ENCODE measurements around the gene XCR1.
"Not testable (repeated sequence)": the region's sequence is repeated elsewhere in the genome, so short reads cannot be mapped to it uniquely, and the experiment has no call there.

Gene XCR1

GRCh38 chr3:46038916-46039315 is 11.6 kb upstream of the XCR1 start:
- no peak for DNase-seq (ENCODE audit: low read depth in 2 of 2)

- DNase-seq (ENCODE audit: low read depth in 2 of 2): not testable (repeated sequence)
Observed at GRCh38 chr3:46038071-46038470, 10.8 kb upstream of the XCR1 start.

DNA sequence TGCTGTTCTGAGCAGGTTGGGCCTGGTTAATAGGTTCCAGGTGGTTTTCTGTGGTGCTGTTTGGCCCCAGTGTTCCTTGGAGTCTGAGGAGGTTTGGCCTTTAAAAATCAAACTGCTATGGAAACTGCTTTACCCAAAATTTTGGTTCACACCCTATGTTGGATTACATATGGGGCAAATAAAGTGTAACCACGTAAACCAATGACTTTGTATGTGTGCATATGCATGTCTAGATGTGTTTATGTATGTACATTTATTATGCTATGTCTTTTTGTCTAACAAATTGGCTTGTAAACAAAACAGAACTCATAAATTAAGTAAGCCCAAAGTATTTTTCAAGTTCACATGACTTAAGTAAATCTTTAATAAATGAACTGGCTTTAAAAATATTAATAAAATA is 8.9 kb upstream of the XCR1 start:
- DNase-seq (ENCODE audit: low read depth in 2 of 2): no peak

DNA sequence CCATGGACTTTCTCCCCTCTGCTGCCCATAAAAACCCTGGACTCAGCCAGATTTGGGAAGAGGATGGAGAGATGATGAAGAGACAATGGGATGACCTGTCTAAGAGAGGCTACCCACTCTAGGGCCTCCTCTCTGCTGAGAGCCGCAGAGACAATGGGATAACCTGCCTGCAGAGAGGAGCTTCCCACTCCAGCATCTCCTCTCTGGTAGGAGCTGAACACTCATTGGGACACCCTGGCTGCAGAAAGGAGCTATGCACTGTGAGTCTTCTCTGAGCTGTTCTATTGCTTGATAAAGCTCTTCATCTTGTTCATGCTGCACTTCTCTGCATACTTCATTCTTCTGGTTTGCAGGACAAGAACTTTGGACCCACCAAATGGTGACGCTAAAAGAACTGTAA is 4.5 kb upstream of the XCR1 start:
- no peak for DNase-seq (ENCODE audit: low read depth in 2 of 2)

DNA sequence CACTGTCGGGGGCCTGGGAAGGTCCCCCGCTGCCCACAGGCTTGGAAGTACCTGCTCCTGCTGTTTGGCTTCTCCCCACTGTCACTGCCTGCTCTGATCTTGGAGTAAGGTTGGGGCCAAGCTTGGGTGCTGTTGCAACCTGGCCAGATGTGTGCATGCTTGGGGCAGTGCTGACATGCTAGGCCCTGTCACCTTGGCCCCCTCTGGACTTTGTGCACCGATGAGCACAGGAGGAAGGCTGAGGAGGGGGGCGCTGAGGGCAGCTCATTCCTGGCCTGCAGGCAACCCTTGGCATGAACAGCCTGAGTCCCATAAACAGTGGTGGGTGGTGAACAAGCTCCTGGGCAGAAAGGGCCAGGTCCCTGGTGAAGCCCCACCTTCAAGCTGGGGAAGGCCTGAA is 4.0 kb upstream of the XCR1 start:
- no peak for DNase-seq (ENCODE audit: low read depth in 2 of 2)

DNA sequence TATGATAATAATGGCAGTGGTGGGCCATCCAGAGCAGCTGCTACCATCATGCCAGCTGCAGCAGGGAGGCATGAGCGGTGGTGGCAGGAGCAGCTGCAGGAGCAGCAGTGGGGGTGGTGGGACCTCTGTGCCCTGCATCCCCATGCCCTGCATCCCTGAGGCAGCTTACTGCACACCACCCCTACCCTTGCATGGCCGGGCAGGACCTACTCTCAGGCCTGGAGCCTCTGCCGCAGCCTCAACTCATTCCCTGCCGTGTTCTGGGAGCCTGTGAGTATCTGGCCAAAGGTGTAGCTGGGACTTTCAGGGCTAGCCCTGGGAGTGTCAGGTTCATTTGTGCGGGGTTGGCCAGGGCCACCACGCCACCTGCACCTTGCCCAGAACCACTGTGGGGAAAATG is 3.3 kb upstream of the XCR1 start:
- no peak for DNase-seq (ENCODE audit: low read depth in 2 of 2)

DNA sequence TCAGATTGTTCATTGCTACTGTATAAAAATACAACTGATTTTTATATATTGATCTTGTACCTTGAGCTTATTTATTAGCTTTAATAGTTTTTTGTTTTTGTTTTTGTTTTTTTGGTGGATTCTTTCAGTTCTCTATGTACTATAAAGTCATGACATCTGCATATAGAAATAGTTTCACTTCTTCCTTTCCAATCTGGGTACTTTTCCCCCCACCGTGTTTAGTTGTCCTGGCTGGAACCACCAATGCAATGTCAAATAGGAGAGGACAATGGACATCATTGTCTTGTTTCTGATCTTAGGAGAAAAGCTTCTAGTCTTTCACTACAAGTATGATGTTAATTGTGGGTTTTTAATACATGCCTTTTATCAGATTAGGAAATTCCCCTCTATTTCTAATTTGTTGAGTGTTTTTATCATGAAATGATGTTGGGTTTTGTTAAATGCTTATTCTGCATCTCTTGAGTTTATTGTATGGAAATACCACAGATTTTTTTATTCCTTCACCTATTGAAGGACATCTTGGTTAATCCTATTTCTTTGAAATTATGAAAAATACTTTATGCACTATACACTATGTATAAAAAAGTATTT is 2.8 kb upstream of the XCR1 start:
- DNase-seq (ENCODE audit: low read depth in 2 of 2): no peak

DNA sequence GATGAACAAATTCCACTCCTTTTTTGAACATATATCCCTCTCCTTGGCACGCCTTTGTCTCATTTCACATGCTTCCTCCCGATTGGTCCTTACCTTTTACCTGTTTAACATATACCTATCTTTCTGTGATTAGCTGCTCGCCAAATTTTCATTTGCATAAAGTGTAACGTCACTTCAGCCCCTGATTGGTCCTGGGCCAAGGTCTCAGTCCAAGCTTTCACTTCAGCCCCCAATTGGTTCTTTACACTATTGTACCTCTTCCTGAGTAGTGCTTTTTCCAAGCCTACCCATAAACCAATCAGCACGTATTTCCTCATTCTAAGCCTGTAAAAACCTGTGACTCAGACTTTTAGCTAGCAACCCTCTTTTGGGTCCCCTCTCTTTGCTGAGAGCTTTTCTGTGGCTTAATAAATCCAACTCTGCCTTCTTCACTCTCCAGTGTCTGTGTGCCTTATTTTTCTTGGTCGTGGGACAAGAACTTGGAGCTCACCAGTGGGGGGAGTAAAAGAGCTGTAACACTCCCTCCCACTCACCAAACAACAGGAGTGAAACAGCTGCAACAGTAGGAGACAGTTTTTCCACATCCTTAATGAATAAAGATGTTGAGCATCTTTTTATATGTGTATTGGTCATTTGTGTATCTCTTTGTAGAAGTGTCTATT is 584 bp upstream of the XCR1 start:
- no peak for DNase-seq (ENCODE audit: low read depth in 2 of 2)

- DNase-seq (ENCODE audit: low read depth in 2 of 2): no peak
Observed at GRCh38 chr3:46025139-46025538, 2.1 kb downstream of the XCR1 start.

DNA sequence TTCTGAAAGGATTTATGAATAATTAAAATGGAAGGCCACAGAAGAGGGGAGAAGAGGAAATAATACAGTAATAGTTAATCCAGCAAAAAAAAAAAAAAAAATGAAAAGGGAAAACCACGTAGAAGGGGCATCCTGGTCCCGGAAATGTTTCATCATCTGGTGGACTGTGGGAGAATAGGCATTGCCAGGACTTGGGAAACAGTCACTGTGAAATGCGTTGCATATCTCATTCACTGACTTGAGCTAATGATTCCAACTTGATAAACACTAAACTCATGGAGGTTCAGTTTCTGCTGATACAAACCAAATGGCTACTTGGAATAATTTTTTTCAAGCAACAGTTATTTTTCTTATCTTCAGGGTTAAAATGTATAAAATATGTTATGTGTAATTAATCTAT is 3.2 kb downstream of the XCR1 start:
- no peak for DNase-seq (ENCODE audit: low read depth in 2 of 2)

GRCh38 chr3:46022909-46023785 is 4.1 kb downstream of the XCR1 start:
- DNase-seq (ENCODE audit: low read depth in 2 of 2): no peak

DNA sequence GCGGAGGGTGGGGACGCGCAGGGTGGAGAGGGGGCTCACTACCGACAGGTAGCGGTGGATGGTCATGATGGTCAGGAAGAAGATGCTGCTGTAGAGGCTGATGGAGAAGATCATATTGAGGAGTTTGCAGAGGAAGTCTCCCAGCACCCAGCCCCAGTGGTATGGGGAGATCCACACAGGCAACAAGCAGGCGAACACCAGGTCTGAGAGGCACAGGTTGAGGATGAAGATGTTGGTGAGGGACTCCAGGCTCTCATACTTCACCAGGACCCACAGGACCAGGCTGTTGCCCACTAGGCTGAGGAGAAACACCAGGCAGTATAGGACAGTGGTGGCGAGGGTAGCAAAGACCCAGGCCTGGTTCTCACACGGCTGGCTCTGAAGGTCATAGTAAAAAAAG is 5.8 kb downstream of the XCR1 start:
- DNase-seq (ENCODE audit: low read depth in 2 of 2): no peak

GRCh38 chr3:46020766-46021510 is 6.3 kb downstream of the XCR1 start:
- no peak for DNase-seq (ENCODE audit: low read depth in 2 of 2)

DNA sequence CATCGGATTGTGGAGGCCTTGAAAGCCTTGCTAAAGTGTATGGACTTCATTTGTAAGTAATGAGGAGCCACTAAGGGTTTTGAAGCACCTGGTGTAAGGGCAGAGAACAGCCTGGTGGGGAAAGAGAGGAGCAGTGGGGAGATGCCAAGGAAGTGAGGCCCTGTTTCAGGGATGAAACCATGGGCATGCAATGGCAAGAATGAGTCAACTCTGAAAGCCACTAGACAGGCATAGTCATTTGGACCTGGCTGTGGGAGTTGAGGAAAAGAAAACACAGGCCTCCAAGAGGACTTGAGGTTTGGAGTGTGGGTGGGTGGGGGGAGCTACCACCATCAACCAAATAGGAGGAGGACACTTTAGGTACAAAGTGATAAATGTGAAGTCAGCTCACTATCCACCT is 7.6 kb downstream of the XCR1 start:
- no peak for DNase-seq (ENCODE audit: low read depth in 2 of 2)

GRCh38 chr3:46017720-46018119 is 9.6 kb downstream of the XCR1 start:
- DNase-seq (ENCODE audit: low read depth in 2 of 2): no peak

DNA sequence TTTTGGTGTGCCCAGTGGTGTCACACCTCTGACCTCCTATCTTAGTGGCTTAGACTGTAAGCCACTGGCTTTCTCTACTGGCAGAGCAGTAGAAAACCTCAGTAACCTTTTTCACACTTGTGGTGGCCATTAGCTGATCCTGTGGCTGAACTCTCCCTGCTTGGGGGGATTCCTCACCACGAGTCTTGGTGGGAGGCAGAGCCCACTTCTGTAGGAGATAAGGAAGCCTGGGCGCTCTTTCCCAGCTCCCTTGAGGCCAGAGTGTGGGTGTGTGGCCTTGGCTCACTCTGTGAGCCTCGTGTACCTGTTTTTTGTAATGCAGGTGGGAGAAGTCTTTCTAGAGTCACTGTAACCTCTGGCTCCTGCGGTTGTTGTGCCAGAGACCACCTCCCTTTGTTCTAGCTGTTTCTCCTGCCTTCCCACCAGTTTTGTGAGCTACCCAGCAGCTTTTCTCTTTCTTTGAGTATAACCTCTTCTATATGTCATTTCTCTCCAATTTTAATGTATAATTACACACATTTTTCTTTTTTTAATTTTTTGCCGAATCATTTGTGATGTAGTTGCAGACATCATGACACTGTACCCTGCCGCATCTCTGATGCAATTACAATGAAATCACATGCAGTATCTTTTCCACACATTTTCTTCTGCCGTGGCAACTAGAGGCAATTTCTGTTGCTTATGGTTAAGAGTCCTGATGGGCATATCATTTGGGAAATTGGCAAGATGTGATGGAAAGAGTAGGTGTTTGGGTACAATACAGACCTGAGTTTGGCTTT is 13.8 kb downstream of the XCR1 start:
- DNase-seq (ENCODE audit: low read depth in 2 of 2): no peak

DNA sequence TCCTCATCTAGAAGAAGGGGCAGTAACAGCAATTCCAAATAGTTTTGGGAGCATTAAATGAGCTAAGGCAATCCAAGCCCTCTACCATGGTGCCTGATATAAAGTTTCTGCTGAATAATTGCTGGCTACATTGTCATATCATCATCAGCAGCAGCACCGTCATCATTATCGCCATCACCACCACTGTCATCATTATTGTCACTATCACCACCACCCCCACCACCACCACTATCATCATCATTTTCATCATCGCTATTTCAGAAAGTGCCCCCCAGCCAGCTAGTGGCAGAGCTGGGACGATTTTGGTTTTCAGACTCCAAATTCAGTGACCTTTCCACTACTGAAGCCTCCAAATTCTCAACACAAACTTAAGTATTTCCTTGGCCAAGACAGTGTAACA is 15.0 kb downstream of the XCR1 start:
- no peak for DNase-seq (ENCODE audit: low read depth in 2 of 2)

DNA sequence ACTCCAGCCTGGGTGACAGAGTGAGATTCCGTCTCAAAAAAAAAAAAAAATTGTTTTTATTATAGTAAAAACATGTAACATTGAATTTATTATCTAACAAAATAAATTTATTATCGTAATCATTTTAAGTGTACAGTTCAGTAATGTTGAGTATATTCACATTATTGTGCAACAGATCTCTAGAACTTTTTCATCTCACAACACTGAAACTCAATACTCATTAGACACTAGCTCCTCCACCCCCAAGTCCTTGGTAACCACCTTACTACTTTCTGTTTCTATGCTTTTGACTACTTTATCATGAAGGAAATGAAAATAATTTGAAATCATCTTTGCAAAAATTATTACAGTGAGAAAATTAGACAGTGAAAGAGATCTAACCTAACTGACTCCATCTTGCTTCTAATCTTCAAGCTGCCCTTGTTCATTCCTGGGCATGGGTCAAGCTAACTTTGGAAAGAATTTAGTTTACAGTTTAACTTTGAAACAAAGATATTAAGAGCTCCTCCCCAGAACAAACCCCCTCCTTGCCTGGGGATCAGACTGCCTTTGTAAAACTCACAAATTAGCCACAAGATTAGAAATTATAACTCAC is 16.7 kb downstream of the XCR1 start:
- no peak for DNase-seq (ENCODE audit: low read depth in 2 of 2)

- DNase-seq (ENCODE audit: low read depth in 2 of 2): no peak
Observed at GRCh38 chr3:46008058-46008457, 19.2 kb downstream of the XCR1 start.

- DNase-seq (ENCODE audit: low read depth in 2 of 2): no peak
Observed at GRCh38 chr3:46007280-46007679, 20.0 kb downstream of the XCR1 start.

All from fibroblast of skin of left quadriceps (primary cell).